ENCODE results near the gene EAF1.

The EAF1 gene

GRCh38 chr3:15488002-15488401, 60.6 kb downstream of the EAF1 start:
- no peak for DNase-seq

GRCh38 chr3:15490158-15490557, 62.8 kb downstream of the EAF1 start:
- DNase-seq = no peak

- DNase-seq = no peak
Observed at GRCh38 chr3:15491143-15491542, 63.7 kb downstream of the EAF1 start.
